Colonic mucosa (tissue), 4 donors: ENCODE results near the gene WDR53. TPM values are rescaled to one million over a fixed set of nuclear protein-coding genes. Genes with fewer than 3 reads are reported as not detected.
"Not testable (repeated sequence)": the region's sequence is repeated elsewhere in the genome, so short reads cannot be mapped to it uniquely, and the experiment has no call there.

Experiments used
- DNase-seq: peaks from one replicate; pipeline ENCODE4 v3.0.0-alpha.2; 2020
- H3K27ac ChIP-seq: fragments of 200-600 bp; one replicate; pipeline ENCODE4 v1.8.0; 2021
- H3K27me3 ChIP-seq: fragments of 200-600 bp; one replicate; pipeline ENCODE4 v1.8.0; 2021
- H3K36me3 ChIP-seq: fragments of 200-600 bp; one replicate; pipeline ENCODE4 v1.8.0; 2021
- H3K4me1 ChIP-seq: fragments of 200-600 bp; one replicate; pipeline ENCODE4 v1.8.0; 2021; ENCODE audit warnings: mild to moderate bottlenecking
- H3K4me3 ChIP-seq: fragments of 200-600 bp; one replicate; pipeline ENCODE4 v1.8.0; 2021
- H3K9ac ChIP-seq, 2 donors: one replicate each; pipeline ENCODE4 v1.7.0; 2013; ENCODE audit warnings: control low read depth in 2 of 2, low read depth in 2 of 2, low read length in 2 of 2
- H3K9me3 ChIP-seq: fragments of 200-600 bp; one replicate; pipeline ENCODE4 v1.8.0; 2021
- CTCF ChIP-seq: fragments of 200-600 bp; IDR thresholded peaks from one replicate; pipeline ENCODE4 v1.8.0; 2022; ENCODE audit warnings: antibody characterized with exemption, mild to moderate bottlenecking
- intact Hi-C: fragments of 100-400 bp; cut with DNase I; formaldehyde crosslinking; loops from one replicate; pipeline ENCODE4 v1.14.1; 2022
- total RNA-seq, 2 donors: library from RNA; stranded (reverse); fragmentation: NEBNext Ultra II Directional in 1 of 2; extraction: Animal tissue kit (Norgen Biotek cat#: 25700) in 1 of 2; gene quantifications; one replicate each; pipeline ENCODE4 v1.2.1, GENCODE V29; 2021
- donor health status: healthy.
- donor health status: DM: no; HTN: no; CAD: no.
- donor health status: DM: no; HTN: no; CAD: no.

Gene WDR53
- total RNA-seq, 2 donors from 2014 or later: 8.0 to 11.7 TPM

- Histone ChIP-seq H3K4me3 (no peak overlapping the region), H3K9me3 (peaks cover 9% of the 10 kb centered on the region), H3K4me1 (no peaks in the 10 kb centered on the region), H3K27me3 (no peaks in the 10 kb centered on the region), H3K9ac (no peak overlapping the region), H3K27ac (no peak overlapping the region), H3K36me3 (no peaks in the 10 kb centered on the region)
- no peak for TF ChIP-seq CTCF
- no peak for DNase-seq
- intact Hi-C loops: no loop called here
These were observed 44.5 kb downstream of the WDR53 start for GRCh38 chr3:196523841-196524240.

- H3K9me3 ChIP-seq, H3K27ac ChIP-seq, intact Hi-C loops, H3K9ac ChIP-seq, DNase-seq, H3K4me1 ChIP-seq, H3K27me3 ChIP-seq, H3K36me3 ChIP-seq, H3K4me3 ChIP-seq: not testable (repeated sequence)
These were observed 47.1 kb downstream of the WDR53 start for GRCh38 chr3:196521291-196521690.

GRCh38 chr3:196519718-196520082 is 48.7 kb downstream of the WDR53 start:
- H3K4me3 ChIP-seq: no peak overlapping the region
- H3K9ac ChIP-seq: no peak overlapping the region
- no peaks in the 10 kb centered on the region for H3K36me3 ChIP-seq
- DNase-seq: no peak
- no peaks in the 10 kb centered on the region for H3K4me1 ChIP-seq
- no peak for TF ChIP-seq CTCF
- no peaks in the 10 kb centered on the region for H3K27me3 ChIP-seq
- H3K9me3 ChIP-seq: peaks cover 9% of the 10 kb centered on the region
- H3K27ac ChIP-seq: no peak overlapping the region
- intact Hi-C loops: loop anchor here (2.0 kb wide), 1 partner anchor 267 kb away; no protein-coding TSS in a partner anchor

GRCh38 chr3:196518966-196519717 is 49.2 kb downstream of the WDR53 start:
- TF ChIP-seq CTCF: peak; percentile 32
- Histone ChIP-seq H3K27ac (no peak overlapping the region), H3K36me3 (no peaks in the 10 kb centered on the region), H3K27me3 (no peaks in the 10 kb centered on the region), H3K4me3 (no peak overlapping the region), H3K9me3 (peaks cover 9% of the 10 kb centered on the region), H3K4me1 (no peaks in the 10 kb centered on the region), H3K9ac (no peak overlapping the region)
- intact Hi-C loops: loop anchor here (2.0 kb wide), 1 partner anchor 266 kb away; no protein-coding TSS in a partner anchor
- peak; percentile 64 for DNase-seq

GRCh38 chr3:196517919-196518318 is 50.4 kb downstream of the WDR53 start:
- Histone ChIP-seq H3K9ac (no peak overlapping the region), H3K36me3 (no peaks in the 10 kb centered on the region), H3K27ac (no peak overlapping the region), H3K9me3 (peaks cover 9% of the 10 kb centered on the region), H3K4me1 (no peaks in the 10 kb centered on the region), H3K27me3 (no peaks in the 10 kb centered on the region), H3K4me3 (no peak overlapping the region)
- intact Hi-C loops: loop anchor here (2.0 kb wide), 1 partner anchor 265 kb away; no protein-coding TSS in a partner anchor
- no peak for DNase-seq
- no peak for TF ChIP-seq CTCF

GRCh38 chr3:196517162-196517800 is 51.1 kb downstream of the WDR53 start:
- intact Hi-C loops: no loop called here
- no peaks in the 10 kb centered on the region for H3K27me3 ChIP-seq
- TF ChIP-seq CTCF: no peak
- no peaks in the 10 kb centered on the region for H3K36me3 ChIP-seq
- no peak overlapping the region for H3K4me3 ChIP-seq
- DNase-seq: no peak
- H3K9me3 ChIP-seq: peaks cover 9% of the 10 kb centered on the region
- no peak overlapping the region for H3K27ac ChIP-seq
- no peaks in the 10 kb centered on the region for H3K4me1 ChIP-seq
- H3K9ac ChIP-seq: no peak overlapping the region
